Measurements from ENCODE around the gene TOR1AIP1.

GRCh38 chr1:179966551-179966950, 84.5 kb downstream of the TOR1AIP1 start:
- TF ChIP-seq, protein P1, sequence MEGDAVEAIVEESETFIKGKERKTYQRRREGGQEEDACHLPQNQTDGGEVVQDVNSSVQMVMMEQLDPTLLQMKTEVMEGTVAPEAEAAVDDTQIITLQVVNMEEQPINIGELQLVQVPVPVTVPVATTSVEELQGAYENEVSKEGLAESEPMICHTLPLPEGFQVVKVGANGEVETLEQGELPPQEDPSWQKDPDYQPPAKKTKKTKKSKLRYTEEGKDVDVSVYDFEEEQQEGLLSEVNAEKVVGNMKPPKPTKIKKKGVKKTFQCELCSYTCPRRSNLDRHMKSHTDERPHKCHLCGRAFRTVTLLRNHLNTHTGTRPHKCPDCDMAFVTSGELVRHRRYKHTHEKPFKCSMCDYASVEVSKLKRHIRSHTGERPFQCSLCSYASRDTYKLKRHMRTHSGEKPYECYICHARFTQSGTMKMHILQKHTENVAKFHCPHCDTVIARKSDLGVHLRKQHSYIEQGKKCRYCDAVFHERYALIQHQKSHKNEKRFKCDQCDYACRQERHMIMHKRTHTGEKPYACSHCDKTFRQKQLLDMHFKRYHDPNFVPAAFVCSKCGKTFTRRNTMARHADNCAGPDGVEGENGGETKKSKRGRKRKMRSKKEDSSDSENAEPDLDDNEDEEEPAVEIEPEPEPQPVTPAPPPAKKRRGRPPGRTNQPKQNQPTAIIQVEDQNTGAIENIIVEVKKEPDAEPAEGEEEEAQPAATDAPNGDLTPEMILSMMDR (IDR thresholded peaks at IDR 0.05), result no peak
- no peak for TF ChIP-seq POLR2A (IDR thresholded peaks at IDR 0.05)

Measured in lower leg skin (tissue), 3 donors.